ENCODE measurements around the gene TBL1XR1. TPM values are rescaled to one million over a fixed set of nuclear protein-coding genes. Genes with fewer than 3 reads are reported as not detected.
"Not testable (repeated sequence)": the region's sequence is repeated elsewhere in the genome, so short reads cannot be mapped to it uniquely, and the experiment has no call there.

Gene TBL1XR1
- total and polyA plus RNA-seq, 2 experiments from 2014 or later, result 30.2 to 165 TPM

GRCh38 chr3:177203689-177204395 is 6.6 kb upstream of the TBL1XR1 start:
- no peaks in the 10 kb centered on the region for H3K36me3 ChIP-seq (replicated peaks; ENCODE audit: insufficient read depth, low read depth)
- no peak overlapping the region for H3K27ac ChIP-seq
- no peaks in the 10 kb centered on the region for H3K27me3 ChIP-seq
- H3K4me3 ChIP-seq, result no peak overlapping the region
- no peak overlapping the region for H2AFZ ChIP-seq
- no peaks in the 10 kb centered on the region for H3K9me2 ChIP-seq (replicated peaks; ENCODE audit: insufficient read depth)
- H3K9me3 ChIP-seq (ENCODE audit: low read depth), result no peaks in the 10 kb centered on the region
- TF ChIP-seq EZH2phosphoT487 (IDR thresholded peaks at IDR 0.05; ENCODE audit: low read depth, severe bottlenecking, unreplicated experiment) (no peak), EZH2 (IDR thresholded peaks at IDR 0.05; ENCODE audit: borderline replicate concordance) (no peak)
- TF ChIP-seq, protein P1, sequence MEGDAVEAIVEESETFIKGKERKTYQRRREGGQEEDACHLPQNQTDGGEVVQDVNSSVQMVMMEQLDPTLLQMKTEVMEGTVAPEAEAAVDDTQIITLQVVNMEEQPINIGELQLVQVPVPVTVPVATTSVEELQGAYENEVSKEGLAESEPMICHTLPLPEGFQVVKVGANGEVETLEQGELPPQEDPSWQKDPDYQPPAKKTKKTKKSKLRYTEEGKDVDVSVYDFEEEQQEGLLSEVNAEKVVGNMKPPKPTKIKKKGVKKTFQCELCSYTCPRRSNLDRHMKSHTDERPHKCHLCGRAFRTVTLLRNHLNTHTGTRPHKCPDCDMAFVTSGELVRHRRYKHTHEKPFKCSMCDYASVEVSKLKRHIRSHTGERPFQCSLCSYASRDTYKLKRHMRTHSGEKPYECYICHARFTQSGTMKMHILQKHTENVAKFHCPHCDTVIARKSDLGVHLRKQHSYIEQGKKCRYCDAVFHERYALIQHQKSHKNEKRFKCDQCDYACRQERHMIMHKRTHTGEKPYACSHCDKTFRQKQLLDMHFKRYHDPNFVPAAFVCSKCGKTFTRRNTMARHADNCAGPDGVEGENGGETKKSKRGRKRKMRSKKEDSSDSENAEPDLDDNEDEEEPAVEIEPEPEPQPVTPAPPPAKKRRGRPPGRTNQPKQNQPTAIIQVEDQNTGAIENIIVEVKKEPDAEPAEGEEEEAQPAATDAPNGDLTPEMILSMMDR (IDR thresholded peaks at IDR 0.05; ENCODE audit: poor library complexity), result no peak
- peaks cover 3% of the 10 kb centered on the region for H3K79me2 ChIP-seq
- WGBS (ENCODE audit: low lambda C conversion rate, missing lambda C conversion rate), result 95% methylated on average over 32 of the region's 43 CpGs
- no peak for DNase-seq (ENCODE audit: low spot score)
- H3K4me1 ChIP-seq (ENCODE audit: insufficient read depth), result peaks cover 3% of the 10 kb centered on the region
- no peaks in the 10 kb centered on the region for H4K20me1 ChIP-seq (ENCODE audit: insufficient read depth, poor library complexity, severe bottlenecking)
- no peak overlapping the region for H3K4me2 ChIP-seq

- H3K27ac ChIP-seq; H3K4me2 ChIP-seq; H3K4me3 ChIP-seq; H3K36me3 ChIP-seq (replicated peaks; ENCODE audit: insufficient read depth, low read depth); H3K27me3 ChIP-seq; DNase-seq (ENCODE audit: low spot score); H4K20me1 ChIP-seq (ENCODE audit: insufficient read depth, poor library complexity, severe bottlenecking); H2AFZ ChIP-seq; H3K9me3 ChIP-seq (ENCODE audit: low read depth); H3K9me2 ChIP-seq (replicated peaks; ENCODE audit: insufficient read depth); H3K79me2 ChIP-seq: not testable (repeated sequence)
- H3K4me1 ChIP-seq (ENCODE audit: insufficient read depth), result peaks cover 11% of the 10 kb centered on the region
- 90% methylated on average over 4 of the region's 4 CpGs for WGBS (ENCODE audit: low lambda C conversion rate, missing lambda C conversion rate)
These were observed 5.7 kb upstream of the TBL1XR1 start for GRCh38 chr3:177203016-177203415.

DNA sequence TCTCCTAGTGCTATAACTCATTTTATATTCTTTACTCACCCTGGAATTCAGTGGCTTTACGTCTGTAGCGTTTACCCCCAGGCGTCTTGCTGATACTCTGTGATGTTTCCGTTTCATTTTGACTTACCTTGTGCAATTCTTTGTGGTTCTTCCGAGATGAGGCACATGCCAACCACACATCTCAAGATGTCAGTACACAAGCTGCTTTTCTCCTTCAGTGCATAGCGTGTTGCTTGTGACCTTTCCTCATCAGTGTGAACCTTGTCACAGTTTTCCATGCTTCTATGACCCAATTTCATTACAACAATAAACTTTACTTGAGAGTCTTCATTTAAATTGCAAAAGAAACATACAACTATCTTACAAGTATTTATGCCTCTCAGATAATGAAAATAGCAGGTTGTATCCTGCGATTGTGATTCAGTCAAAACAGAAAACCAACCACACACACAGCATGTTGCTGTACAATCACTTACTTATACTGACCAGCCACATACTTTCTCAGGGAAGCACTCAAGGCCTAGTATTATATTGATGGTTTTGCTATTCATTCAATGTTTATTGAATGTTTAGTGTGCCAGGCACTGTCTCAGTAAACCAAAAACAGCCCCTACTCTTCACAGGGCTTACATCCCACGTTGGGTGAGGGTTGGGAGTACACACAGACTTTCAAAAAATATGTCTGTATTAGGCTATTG is 4.6 kb upstream of the TBL1XR1 start:
- H3K4me1 ChIP-seq (ENCODE audit: insufficient read depth), result peaks cover 11% of the 10 kb centered on the region
- no peaks in the 10 kb centered on the region for H3K9me3 ChIP-seq (ENCODE audit: low read depth)
- no peaks in the 10 kb centered on the region for H3K27me3 ChIP-seq
- H3K9me2 ChIP-seq (replicated peaks; ENCODE audit: insufficient read depth), result no peaks in the 10 kb centered on the region
- 70% methylated on average over 8 of the region's 8 CpGs for WGBS (ENCODE audit: low lambda C conversion rate, missing lambda C conversion rate)
- H3K27ac ChIP-seq, result peak overlapping the region; percentile 23
- H3K4me3 ChIP-seq, result no peak overlapping the region
- H4K20me1 ChIP-seq (ENCODE audit: insufficient read depth, poor library complexity, severe bottlenecking), result no peaks in the 10 kb centered on the region
- H3K79me2 ChIP-seq, result peaks cover 4% of the 10 kb centered on the region
- no peak for DNase-seq (ENCODE audit: low spot score)
- H3K4me2 ChIP-seq, result no peak overlapping the region
- no peak for TF ChIP-seq EZH2phosphoT487 (IDR thresholded peaks at IDR 0.05; ENCODE audit: low read depth, severe bottlenecking, unreplicated experiment)
- TF ChIP-seq EZH2 (IDR thresholded peaks at IDR 0.05; ENCODE audit: borderline replicate concordance), result no peak
- TF ChIP-seq, protein P1 (IDR thresholded peaks at IDR 0.05; ENCODE audit: poor library complexity), result no peak
- H2AFZ ChIP-seq, result no peak overlapping the region
- H3K36me3 ChIP-seq (replicated peaks; ENCODE audit: insufficient read depth, low read depth), result no peaks in the 10 kb centered on the region

DNA sequence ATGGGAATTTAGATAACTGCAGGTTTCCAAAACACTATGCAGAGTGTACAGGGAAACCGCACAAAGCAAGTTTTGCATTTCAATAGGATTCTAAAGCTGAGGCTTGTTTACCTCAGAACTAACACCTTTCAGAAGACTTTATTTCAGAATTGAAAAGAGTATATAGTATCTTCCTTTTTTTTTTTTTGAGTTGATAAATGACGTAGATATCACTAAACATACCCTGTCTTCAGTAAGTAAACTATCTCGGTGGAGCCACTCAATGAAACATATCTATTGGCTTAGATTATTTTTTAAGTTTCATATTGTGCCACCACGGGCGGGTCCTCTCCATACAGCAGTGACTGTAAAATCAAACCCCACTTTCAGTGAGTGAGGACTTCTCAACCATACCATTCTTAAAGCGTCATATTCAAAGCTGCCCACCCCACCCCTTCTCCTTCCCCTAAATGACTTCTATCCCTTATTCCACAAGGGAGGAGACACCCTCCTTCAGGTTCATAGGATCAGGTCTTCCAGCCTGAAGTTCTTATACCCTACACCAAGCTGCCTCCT is 2.0 kb upstream of the TBL1XR1 start:
- H2AFZ ChIP-seq, result peak overlapping the region; percentile 33
- 75% methylated on average over 6 of the region's 6 CpGs for WGBS (ENCODE audit: low lambda C conversion rate, missing lambda C conversion rate)
- peaks cover 11% of the 10 kb centered on the region for H3K4me1 ChIP-seq (ENCODE audit: insufficient read depth)

More for the DNA sequence above, 2.0 kb upstream of the TBL1XR1 start:
- no peak for TF ChIP-seq EZH2phosphoT487 (IDR thresholded peaks at IDR 0.05; ENCODE audit: low read depth, severe bottlenecking, unreplicated experiment)
- TF ChIP-seq, protein P1 (IDR thresholded peaks at IDR 0.05; ENCODE audit: poor library complexity), result no peak
- TF ChIP-seq EZH2 (IDR thresholded peaks at IDR 0.05; ENCODE audit: borderline replicate concordance), result no peak
- Histone ChIP-seq H3K27me3 (no peaks in the 10 kb centered on the region), H3K4me3 (no peak overlapping the region), H3K9me2 (replicated peaks; ENCODE audit: insufficient read depth) (no peaks in the 10 kb centered on the region), H3K4me2 (no peak overlapping the region), H4K20me1 (ENCODE audit: insufficient read depth, poor library complexity, severe bottlenecking) (peaks cover 8% of the 10 kb centered on the region), H3K36me3 (replicated peaks; ENCODE audit: insufficient read depth, low read depth) (no peaks in the 10 kb centered on the region), H3K27ac (peak overlapping the region; percentile 100), H3K79me2 (peaks cover 29% of the 10 kb centered on the region), H3K9me3 (ENCODE audit: low read depth) (no peaks in the 10 kb centered on the region)
- DNase-seq (ENCODE audit: low spot score), result no peak
